HG02973 (cell line): ENCODE measurements around the gene NFIC.
"Not testable (repeated sequence)": the region's sequence is repeated elsewhere in the genome, so short reads cannot be mapped to it uniquely, and the experiment has no call there.

Experiments used
- ATAC-seq: cut with Tn5 transposase; IDR thresholded peaks from one replicate; pipeline ENCODE4 v1.9.1; 2021; ENCODE audit warnings: moderate library complexity; ENCODE audit not compliant: unreplicated experiment

NFIC gene

DNA sequence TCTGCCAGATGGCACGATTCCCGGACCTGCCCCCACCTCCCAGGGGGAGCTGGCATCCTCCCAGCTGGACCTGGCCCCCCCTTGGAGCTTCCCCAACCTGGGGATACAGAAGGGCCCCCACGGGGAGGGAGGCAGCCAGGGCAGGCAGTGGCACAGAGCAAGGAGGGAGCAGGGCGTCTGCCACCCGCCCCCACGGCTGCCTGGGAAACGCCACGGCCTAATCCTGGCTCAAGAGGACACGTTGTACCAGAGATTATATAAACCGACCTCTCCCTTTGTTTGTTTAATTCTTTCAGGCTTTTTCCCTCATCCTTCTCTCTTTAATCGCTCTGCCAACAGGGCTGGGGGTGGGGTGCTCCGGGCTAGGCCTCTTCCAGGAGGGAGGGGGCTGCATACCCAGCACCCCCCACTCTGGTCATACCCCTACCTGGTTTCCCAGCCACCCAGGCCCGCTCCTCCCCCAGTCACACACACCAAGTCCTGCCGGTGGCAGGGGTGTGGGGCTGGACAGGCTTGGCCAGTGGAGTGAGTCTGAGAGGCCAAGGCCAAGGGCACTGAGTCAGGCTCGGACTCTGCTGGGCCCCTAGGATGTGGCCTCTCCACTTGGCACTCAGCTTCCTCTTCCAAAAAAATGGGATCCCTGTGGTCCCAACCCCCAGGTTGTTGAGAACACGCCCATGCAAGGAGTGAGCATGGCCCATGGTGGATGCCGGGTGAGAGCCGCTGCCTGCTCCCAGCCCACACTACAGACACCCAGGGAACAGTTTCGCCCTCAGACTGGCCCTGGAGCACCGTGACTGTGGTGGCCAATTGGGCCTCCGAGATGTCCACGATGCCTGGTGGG is 29.5 kb upstream of the NFIC start:
- ATAC-seq, result no peak

DNA sequence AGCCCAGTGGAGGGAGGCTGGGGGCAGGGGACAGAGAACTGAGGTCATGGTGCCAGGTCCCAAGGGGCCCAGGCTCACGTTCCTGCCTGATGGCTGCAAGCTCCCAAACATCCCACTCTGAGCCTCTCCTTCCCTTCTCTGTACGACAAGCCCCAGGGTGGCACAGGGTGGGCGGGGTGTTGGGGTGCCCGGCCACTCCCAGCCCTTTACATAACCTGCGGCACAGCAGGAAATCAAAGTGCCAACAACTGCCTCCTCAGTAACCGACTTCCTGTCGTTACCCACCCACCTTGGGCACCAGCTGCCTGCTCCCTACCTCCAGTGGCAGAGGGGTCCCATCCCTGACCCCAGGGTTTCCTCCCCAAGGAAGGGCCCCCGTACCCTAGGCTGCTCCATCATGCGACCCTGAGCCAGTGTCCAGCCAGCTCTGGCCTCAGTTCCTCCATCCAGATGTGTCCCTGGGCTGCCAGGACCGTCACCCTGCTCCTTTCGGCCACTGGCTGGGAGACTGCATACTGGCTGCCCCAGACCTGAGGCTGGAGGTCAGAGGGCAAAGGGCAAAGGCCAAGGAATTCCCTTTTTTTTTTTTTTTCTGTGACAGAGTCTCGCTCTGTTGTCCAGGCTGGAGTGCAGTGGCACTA is 27.7 kb upstream of the NFIC start:
- ATAC-seq, result no peak

DNA sequence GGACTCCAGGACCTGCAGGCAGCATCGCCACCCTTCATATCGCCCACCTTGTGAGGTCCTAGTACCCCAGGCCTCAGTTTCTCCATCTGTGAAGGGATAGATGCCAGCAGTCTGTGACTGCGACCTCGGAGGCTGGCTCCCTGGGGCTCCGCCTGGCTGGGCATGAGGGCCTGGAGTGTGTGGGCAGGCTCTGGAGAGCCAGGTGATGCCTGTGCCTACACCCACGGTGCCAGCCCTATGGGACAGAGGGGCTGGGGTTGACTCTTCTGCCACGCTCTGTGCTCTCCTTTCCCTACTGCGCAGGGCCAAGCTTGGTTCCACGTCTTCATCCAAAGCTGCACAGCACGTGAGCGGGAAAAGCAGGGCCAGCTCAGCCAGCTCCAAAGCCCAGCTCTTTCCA is 26.0 kb upstream of the NFIC start:
- no peak for ATAC-seq

- ATAC-seq, result no peak
Measured at GRCh38 chr19:3342246-3342645, 24.1 kb upstream of the NFIC start.

GRCh38 chr19:3342962-3343361 is 23.4 kb upstream of the NFIC start:
- not testable (repeated sequence) for ATAC-seq

- no peak for ATAC-seq
Measured at GRCh38 chr19:3343619-3344502, 22.5 kb upstream of the NFIC start.

GRCh38 chr19:3344608-3345598 is 21.5 kb upstream of the NFIC start:
- ATAC-seq, result no peak

DNA sequence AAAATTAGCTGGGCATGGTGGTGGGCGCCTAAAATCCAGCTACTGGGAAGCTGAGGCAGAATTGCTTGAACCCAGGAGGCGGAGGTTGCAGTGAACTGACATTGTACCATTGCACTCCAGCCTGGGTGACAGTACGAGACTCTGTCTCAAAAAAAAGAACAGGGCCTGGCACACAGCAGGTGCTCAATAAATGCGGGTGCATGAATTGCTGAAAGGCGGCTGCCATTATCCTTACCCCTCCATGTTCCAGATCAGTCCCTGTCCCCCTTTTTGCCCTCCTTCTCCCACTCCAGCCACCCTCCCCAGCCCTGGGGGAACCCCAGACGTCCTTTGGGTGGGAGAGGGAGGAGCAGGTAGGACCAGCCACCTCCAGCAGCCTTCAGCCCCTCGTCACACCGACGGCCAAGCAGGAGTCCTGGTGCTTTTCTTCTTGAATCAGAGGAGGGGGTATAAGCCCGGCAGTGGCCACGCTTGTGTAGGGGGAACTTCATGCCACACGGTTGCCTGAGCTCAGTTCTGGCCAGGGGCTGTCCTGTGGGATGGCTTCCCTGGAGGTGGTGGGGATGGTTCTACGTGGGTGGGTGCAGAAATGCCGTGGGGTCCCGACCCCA is 20.4 kb upstream of the NFIC start:
- no peak for ATAC-seq

GRCh38 chr19:3346677-3347353 is 19.6 kb upstream of the NFIC start:
- no peak for ATAC-seq

GRCh38 chr19:3348042-3348441 is 18.3 kb upstream of the NFIC start:
- ATAC-seq, result no peak

DNA sequence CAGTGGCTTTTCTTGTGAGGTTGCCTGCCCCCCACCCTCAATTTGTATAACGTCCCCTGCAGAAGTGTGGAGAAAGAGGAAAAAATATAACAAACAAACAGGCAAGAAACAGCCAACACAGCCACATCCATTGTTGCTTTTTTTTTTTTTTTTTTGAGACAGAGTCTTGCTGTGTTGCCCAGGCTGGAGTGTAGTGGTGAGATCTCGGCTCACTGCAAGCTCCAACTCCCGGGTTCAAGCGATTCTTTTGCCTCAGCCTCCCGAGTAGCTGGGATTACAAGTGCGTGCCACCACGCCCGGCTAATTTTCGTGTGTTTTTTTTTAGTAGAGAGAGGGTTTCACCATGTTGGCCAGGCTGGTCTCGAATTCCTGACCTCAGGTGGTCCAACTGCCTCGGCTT is 17.9 kb upstream of the NFIC start:
- not testable (repeated sequence) for ATAC-seq

DNA sequence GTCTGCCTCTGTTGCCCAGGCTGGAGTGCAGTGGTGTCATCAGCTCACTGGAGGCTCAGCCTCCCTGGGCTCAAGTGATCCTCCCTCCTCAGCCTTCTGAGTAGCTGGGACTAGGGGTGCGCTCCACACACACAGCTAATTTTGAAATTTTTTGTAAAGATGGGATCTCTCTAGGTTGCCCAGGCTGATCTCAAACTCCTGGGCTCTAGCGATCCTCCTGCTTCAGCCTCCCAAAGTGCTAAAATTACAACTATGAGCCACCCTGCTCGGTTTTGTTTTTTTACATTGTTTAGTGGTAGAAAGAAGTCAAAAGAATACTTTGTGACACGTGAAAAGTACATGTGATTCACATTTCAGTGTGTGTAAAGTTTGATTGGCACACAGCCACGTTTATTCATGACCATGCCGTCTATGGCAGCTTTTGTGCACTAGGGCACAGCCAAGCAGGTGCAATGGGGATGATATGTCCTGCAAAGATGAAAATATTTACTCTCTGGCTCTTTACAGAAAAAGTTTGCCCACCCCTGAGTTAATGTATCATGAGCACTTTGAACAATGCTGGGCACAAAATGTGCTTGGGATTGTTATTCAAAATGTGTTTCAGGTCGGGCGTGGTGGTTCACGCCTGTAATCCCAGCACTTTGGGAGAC is 16.2 kb upstream of the NFIC start:
- no peak for ATAC-seq

DNA sequence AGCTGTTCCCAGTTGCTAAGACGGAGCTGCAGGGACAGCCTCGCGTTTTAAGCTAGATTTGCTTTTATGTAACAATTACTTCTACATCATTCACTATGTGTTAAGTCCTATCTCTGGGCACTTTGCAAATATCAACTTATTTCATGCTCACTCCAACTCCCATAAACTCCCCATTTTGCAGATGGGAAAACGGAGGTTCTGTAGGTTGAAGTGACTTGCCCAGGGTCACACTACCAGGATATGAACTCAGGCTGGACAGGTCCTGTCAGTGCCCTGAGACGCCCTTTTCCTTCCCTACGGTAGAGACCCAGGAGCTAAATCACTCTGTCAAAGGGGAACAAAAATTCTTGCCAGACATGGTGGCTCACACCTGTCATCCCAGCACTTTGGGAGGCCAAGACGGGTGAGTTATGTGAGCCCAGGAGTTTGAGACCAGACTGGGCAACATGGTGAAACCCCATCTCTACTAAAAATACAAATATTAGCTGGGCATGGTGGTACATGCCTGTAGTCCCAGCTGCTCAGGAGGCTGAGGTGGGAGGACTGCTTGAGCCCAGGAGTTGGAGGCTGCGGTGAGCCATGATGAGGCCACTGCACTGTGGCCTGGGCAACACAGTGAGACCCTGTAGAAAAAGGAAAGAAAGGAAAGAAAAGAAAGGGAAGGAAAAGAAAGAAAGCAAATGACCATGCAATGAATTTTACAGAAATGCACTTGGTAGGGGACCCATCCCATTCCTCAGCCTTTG is 14.5 kb upstream of the NFIC start:
- ATAC-seq, result no peak

GRCh38 chr19:3353493-3353892 is 12.9 kb upstream of the NFIC start:
- no peak for ATAC-seq

DNA sequence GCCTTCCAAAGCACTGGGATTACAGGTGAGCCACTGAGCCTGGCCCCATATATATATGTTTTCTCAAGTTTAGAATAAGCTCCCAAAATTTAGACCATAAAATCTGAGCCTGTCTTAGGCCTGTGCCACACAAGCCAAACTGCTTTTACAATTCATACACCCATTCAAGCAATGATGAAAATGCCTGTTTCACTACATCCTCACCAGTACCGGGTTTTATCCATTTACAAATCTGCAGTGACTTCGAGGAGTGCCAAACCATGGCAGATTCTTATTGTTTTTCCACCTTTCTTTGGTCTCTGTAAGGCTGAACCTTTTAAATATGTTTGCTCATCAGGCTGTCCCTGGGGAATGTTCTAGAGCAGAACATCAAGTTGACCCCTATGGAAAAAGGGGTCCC is 9.6 kb upstream of the NFIC start:
- ATAC-seq, result no peak

DNA sequence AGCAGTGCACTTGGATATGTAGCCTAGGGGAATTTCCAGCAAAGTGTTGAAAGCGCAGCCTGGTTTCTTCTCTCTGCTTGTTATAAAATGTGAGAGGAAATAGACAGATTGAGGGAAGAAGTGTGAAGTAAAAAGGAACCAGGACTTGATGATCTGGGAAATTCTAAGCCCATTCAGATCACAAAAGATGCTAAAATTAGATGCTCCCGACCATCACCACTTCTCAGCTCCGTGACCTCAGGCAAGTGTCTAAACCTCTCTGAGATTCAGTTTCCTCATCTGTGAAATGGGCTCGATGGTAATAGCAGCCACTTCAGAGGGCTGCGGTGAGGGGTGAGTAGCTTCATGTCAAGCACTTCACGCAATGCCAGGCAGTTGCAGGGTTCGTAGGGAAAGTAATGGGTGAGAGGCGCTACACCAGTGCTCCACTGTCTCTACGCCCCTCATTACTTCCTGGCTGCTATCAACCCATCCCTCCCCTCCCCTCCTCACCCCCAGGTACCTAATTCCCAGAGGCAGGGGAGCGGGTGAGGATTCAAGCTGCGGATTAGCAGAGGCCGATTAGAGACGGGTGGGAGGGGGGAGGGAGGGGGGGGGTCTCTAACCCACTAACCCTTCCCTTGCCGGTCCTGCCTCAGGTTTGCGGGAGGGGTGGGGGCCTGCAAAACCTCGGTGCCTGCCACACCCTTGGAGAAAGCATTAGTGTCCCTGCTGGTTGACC is 9.0 kb upstream of the NFIC start:
- ATAC-seq, result no peak

GRCh38 chr19:3357992-3358688 is 8.2 kb upstream of the NFIC start:
- no peak for ATAC-seq
